ENCODE data around the gene MIA2.
"Not testable (repeated sequence)": the region's sequence is repeated elsewhere in the genome, so short reads cannot be mapped to it uniquely, and the experiment has no call there.

MIA2 gene

DNA sequence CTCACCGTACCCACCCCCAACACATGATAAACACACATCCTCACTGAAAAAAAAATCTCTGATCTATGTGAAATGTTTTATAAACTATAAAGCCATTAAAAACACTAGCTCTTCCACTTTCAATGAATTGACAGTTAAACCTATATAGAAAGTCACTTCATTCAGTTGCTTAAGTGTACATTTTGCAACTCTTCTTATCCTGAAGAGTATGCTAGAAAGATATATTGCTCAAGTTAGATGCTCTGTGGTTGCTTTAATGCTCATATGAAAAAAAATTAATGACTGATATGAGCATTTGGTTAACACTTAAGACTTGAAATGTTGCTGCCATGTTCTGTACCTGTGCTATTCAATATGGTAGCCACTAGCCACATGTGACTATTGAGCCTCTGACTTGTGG, 21.0 kb upstream of the MIA2 start:
- H3K4me3 ChIP-seq (ENCODE audit: extremely low read depth, insufficient read depth, low read length, poor library complexity, severe bottlenecking) = no peak overlapping the region
- H3K36me3 ChIP-seq (ENCODE audit: control insufficient read depth, insufficient read depth, low read length) = no peaks in the 10 kb centered on the region
- no peak overlapping the region for H3K27ac ChIP-seq (ENCODE audit: low read depth, low read length, severe bottlenecking)
- H3K4me1 ChIP-seq (ENCODE audit: control insufficient read depth, insufficient read depth, low read length, poor library complexity, severe bottlenecking) = no peaks in the 10 kb centered on the region
- no peaks in the 10 kb centered on the region for H3K9me3 ChIP-seq (ENCODE audit: control insufficient read depth, low read length)
- WGBS, 2 experiments (ENCODE audit: insufficient coverage in 2 of 2) = no CpG with 5 or more reads among the region's 1 CpG

- Histone ChIP-seq H3K9me3 (ENCODE audit: control insufficient read depth, low read length) (no peaks in the 10 kb centered on the region), H3K27ac (ENCODE audit: low read depth, low read length, severe bottlenecking) (no peak overlapping the region), H3K36me3 (ENCODE audit: control insufficient read depth, insufficient read depth, low read length) (no peaks in the 10 kb centered on the region), H3K4me3 (ENCODE audit: extremely low read depth, insufficient read depth, low read length, poor library complexity, severe bottlenecking) (no peak overlapping the region), H3K4me1 (ENCODE audit: control insufficient read depth, insufficient read depth, low read length, poor library complexity, severe bottlenecking) (no peaks in the 10 kb centered on the region)
- 89% methylated on average over 5 of the region's 8 CpGs; no CpG with 5 or more reads in 1 of the 2 experiments for WGBS, 2 experiments (ENCODE audit: insufficient coverage in 2 of 2)
Measured at GRCh38 chr14:39217214-39217879, 16.4 kb upstream of the MIA2 start.

DNA sequence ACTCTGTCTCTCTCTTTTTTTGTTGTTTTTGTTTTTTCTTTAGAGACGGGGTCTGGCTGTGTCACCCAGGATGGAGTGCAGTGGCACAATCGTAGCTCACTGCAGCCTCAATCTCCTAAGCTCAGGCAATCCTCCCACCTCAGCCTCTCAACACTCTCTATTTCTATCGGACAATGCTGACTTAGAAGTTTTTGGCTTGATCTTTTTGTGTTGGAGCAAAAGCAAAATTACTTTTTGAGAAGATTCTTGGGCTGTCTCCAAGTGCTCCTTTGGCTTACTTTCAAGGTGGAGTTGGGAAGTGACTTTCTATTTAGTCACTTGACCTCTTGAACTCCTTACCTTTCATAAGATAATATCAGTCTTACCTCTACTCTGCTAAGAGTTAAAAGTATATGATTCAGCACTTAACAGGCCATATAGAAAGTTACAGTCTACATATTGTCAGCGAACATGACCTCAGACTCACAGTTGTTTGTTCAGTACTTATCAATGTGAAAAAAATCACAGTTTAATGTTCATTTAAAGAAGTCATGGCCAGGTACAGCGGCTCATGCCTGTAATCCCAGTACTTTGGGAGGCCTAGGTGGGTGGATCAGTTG, 15.4 kb upstream of the MIA2 start:
- Histone ChIP-seq H3K4me3 (ENCODE audit: extremely low read depth, insufficient read depth, low read length, poor library complexity, severe bottlenecking) (no peak overlapping the region), H3K36me3 (ENCODE audit: control insufficient read depth, insufficient read depth, low read length) (no peaks in the 10 kb centered on the region), H3K4me1 (ENCODE audit: control insufficient read depth, insufficient read depth, low read length, poor library complexity, severe bottlenecking) (no peaks in the 10 kb centered on the region), H3K9me3 (ENCODE audit: control insufficient read depth, low read length) (no peaks in the 10 kb centered on the region), H3K27ac (ENCODE audit: low read depth, low read length, severe bottlenecking) (no peak overlapping the region)
- WGBS, 2 experiments (ENCODE audit: insufficient coverage in 2 of 2) = 100% methylated on average over 1 of the region's 5 CpGs; no CpG with 5 or more reads in 1 of the 2 experiments

GRCh38 chr14:39219075-39219499, 14.6 kb upstream of the MIA2 start:
- H3K27ac ChIP-seq (ENCODE audit: low read depth, low read length, severe bottlenecking) = no peak overlapping the region
- H3K9me3 ChIP-seq (ENCODE audit: control insufficient read depth, low read length) = no peaks in the 10 kb centered on the region
- 97 to 100% methylated on average over 3 of the region's 3 CpGs for WGBS, 2 experiments (ENCODE audit: insufficient coverage in 2 of 2)
- no peaks in the 10 kb centered on the region for H3K4me1 ChIP-seq (ENCODE audit: control insufficient read depth, insufficient read depth, low read length, poor library complexity, severe bottlenecking)
- no peaks in the 10 kb centered on the region for H3K36me3 ChIP-seq (ENCODE audit: control insufficient read depth, insufficient read depth, low read length)
- H3K4me3 ChIP-seq (ENCODE audit: extremely low read depth, insufficient read depth, low read length, poor library complexity, severe bottlenecking) = no peak overlapping the region

GRCh38 chr14:39220473-39220872, 13.2 kb upstream of the MIA2 start:
- not testable (repeated sequence) for H3K36me3 ChIP-seq (ENCODE audit: control insufficient read depth, insufficient read depth, low read length); H3K4me1 ChIP-seq (ENCODE audit: control insufficient read depth, insufficient read depth, low read length, poor library complexity, severe bottlenecking); H3K9me3 ChIP-seq (ENCODE audit: control insufficient read depth, low read length); H3K4me3 ChIP-seq (ENCODE audit: extremely low read depth, insufficient read depth, low read length, poor library complexity, severe bottlenecking); H3K27ac ChIP-seq (ENCODE audit: low read depth, low read length, severe bottlenecking)
- WGBS, 2 experiments (ENCODE audit: insufficient coverage in 2 of 2) = no CpG with 5 or more reads among the region's 1 CpG

- Histone ChIP-seq H3K36me3 (ENCODE audit: control insufficient read depth, insufficient read depth, low read length) (no peaks in the 10 kb centered on the region), H3K4me3 (ENCODE audit: extremely low read depth, insufficient read depth, low read length, poor library complexity, severe bottlenecking) (no peak overlapping the region), H3K27ac (ENCODE audit: low read depth, low read length, severe bottlenecking) (no peak overlapping the region), H3K9me3 (ENCODE audit: control insufficient read depth, low read length) (no peaks in the 10 kb centered on the region), H3K4me1 (ENCODE audit: control insufficient read depth, insufficient read depth, low read length, poor library complexity, severe bottlenecking) (no peaks in the 10 kb centered on the region)
- WGBS, 2 experiments (ENCODE audit: insufficient coverage in 2 of 2) = 86 to 100% methylated on average over 1 of the region's 3 CpGs
Measured at GRCh38 chr14:39228044-39228443, 5.7 kb upstream of the MIA2 start.

DNA sequence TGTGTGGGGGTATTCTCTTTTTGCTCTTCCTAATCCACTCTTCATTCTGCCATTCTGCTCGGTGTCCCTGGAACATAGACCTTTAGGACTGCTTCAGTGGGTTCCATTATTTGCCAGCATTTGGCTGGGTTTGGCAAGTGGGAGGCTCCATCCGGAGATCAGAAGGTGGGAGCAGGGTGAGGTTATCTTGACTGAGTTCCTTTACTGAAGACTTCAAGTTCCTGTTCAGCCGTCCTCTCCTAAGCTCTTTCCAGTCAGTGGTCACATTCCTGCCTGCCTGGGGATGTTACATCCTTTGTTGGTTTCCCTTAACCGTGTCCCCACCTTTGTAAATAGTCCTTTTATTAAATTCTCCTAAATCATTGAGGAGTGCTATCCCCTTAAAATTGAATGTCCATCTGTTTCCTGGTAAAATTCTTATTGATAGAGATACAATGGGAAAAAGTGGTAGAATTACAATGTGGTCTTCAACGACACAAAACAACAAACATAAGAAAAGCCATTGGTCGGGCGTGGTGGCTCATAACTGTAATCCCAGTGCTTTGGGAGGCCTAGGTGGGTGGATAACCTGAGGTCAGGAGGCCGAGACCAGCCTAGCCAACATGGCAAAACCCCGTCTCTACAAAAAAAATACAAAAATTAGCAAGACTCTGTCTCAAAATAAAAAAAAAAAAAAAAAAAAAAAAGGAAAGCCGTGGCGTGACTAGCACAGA, 5.0 kb upstream of the MIA2 start:
- no peaks in the 10 kb centered on the region for H3K36me3 ChIP-seq (ENCODE audit: control insufficient read depth, insufficient read depth, low read length)
- H3K27ac ChIP-seq (ENCODE audit: low read depth, low read length, severe bottlenecking) = no peak overlapping the region
- no peak overlapping the region for H3K4me3 ChIP-seq (ENCODE audit: extremely low read depth, insufficient read depth, low read length, poor library complexity, severe bottlenecking)
- 83 to 100% methylated on average over 1 to 6 of the region's 11 CpGs for WGBS, 2 experiments (ENCODE audit: insufficient coverage in 2 of 2)
- H3K9me3 ChIP-seq (ENCODE audit: control insufficient read depth, low read length) = no peaks in the 10 kb centered on the region
- no peaks in the 10 kb centered on the region for H3K4me1 ChIP-seq (ENCODE audit: control insufficient read depth, insufficient read depth, low read length, poor library complexity, severe bottlenecking)

GRCh38 chr14:39229222-39229543, 4.5 kb upstream of the MIA2 start:
- Histone ChIP-seq H3K36me3 (ENCODE audit: control insufficient read depth, insufficient read depth, low read length) (no peaks in the 10 kb centered on the region), H3K9me3 (ENCODE audit: control insufficient read depth, low read length) (no peaks in the 10 kb centered on the region), H3K27ac (ENCODE audit: low read depth, low read length, severe bottlenecking) (no peak overlapping the region), H3K4me1 (ENCODE audit: control insufficient read depth, insufficient read depth, low read length, poor library complexity, severe bottlenecking) (no peaks in the 10 kb centered on the region), H3K4me3 (ENCODE audit: extremely low read depth, insufficient read depth, low read length, poor library complexity, severe bottlenecking) (no peak overlapping the region)
- 86 to 100% methylated on average over 1 of the region's 1 CpG for WGBS, 2 experiments (ENCODE audit: insufficient coverage in 2 of 2)

DNA sequence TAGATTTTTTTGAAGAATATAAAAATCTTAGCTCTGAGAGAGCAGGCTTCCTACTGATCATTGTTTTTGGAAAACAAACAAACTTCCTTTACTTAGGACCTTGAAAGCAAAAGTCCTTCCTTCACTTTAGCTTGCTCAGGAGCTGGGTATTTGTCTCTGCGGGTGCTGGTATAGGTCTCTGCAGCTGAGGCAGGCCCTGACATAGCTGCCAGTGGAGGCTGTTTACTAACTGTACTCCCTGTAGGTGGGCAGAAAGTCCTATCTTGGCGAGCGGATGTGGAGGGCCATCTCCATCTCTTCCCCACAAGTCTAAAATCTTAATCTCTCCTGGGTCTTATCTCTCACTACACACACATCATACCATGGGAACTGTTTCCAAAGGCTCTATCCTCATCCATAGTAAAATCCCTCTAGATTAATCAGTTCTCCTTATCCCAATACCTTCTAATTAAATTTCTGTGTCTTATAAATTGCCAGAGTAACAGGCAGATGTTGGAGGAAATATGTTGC, 4.1 kb upstream of the MIA2 start:
- Histone ChIP-seq H3K27ac (ENCODE audit: low read depth, low read length, severe bottlenecking) (no peak overlapping the region), H3K4me3 (ENCODE audit: extremely low read depth, insufficient read depth, low read length, poor library complexity, severe bottlenecking) (no peak overlapping the region), H3K4me1 (ENCODE audit: control insufficient read depth, insufficient read depth, low read length, poor library complexity, severe bottlenecking) (no peaks in the 10 kb centered on the region), H3K36me3 (ENCODE audit: control insufficient read depth, insufficient read depth, low read length) (no peaks in the 10 kb centered on the region), H3K9me3 (ENCODE audit: control insufficient read depth, low read length) (no peaks in the 10 kb centered on the region)
- 80 to 93% methylated on average over 2 of the region's 3 CpGs for WGBS, 2 experiments (ENCODE audit: insufficient coverage in 2 of 2)

DNA sequence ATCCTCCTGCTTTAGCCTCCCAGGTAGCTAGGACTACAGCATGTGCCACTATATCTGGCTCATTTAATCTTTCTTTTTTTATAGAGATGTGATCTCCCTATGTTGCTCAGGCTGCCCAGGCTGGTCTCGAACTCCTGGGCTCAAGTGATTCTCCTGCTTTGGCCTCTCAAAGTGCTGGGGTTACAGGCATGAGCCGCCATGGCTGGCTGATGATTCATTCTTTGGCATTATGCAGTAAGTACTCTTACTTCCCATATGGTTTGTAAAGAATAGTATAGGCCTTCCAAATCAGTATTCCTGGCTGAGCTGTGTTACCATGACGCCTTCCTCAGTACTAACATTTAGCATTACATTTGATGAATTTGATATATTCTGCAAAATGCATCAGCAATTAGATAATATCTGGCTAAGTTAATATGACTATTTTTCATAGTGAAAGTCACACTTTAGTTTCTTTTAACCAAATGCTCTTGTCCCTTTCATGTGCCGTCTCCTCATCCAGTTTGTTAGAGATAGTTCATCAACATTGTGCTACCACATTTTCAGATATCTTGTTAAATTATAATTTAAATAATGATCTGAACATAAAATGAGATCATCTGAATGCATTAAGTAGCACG, 3.2 kb upstream of the MIA2 start:
- H3K4me1 ChIP-seq (ENCODE audit: control insufficient read depth, insufficient read depth, low read length, poor library complexity, severe bottlenecking) = no peaks in the 10 kb centered on the region
- H3K36me3 ChIP-seq (ENCODE audit: control insufficient read depth, insufficient read depth, low read length) = no peaks in the 10 kb centered on the region
- H3K4me3 ChIP-seq (ENCODE audit: extremely low read depth, insufficient read depth, low read length, poor library complexity, severe bottlenecking) = no peak overlapping the region
- 93% methylated on average over 2 of the region's 5 CpGs; no CpG with 5 or more reads in 1 of the 2 experiments for WGBS, 2 experiments (ENCODE audit: insufficient coverage in 2 of 2)
- no peaks in the 10 kb centered on the region for H3K9me3 ChIP-seq (ENCODE audit: control insufficient read depth, low read length)
- no peak overlapping the region for H3K27ac ChIP-seq (ENCODE audit: low read depth, low read length, severe bottlenecking)

All from mesodermal cell (in vitro differentiated cells).